HAP-1 (cell line): Measurements from ENCODE around the gene SUFU.
A peak's percentile ranks its signal among the peaks of the same experiment; 100 is the strongest.

ENCODE experiments used
- DNase-seq, 2 experiments: peaks; one replicate each; pipeline ENCODE4 v3.0.0-alpha.2; 2016 to 2020; ENCODE audit warnings: low spot score in 2 of 2
- H3K27me3 ChIP-seq: fragments of 250-450 bp; sonication (Bioruptor Pico); 2 replicates; pipeline ENCODE4 v1.5.1; 2020; ENCODE audit warnings: low read depth, mild to moderate bottlenecking, moderate library complexity
- H3K36me3 ChIP-seq: fragments of 250-450 bp; sonication (Bioruptor Pico); replicated peaks from 2 replicates; pipeline ENCODE4 v1.5.1; 2020; ENCODE audit warnings: mild to moderate bottlenecking
- H3K4me1 ChIP-seq: fragments of 250-450 bp; sonication (Bioruptor Pico); 2 replicates; pipeline ENCODE4 v1.5.1; 2020; ENCODE audit warnings: mild to moderate bottlenecking
- H3K4me3 ChIP-seq: fragments of 250-450 bp; sonication (Bioruptor Pico); 2 replicates; pipeline ENCODE4 v1.5.1; 2020; ENCODE audit warnings: mild to moderate bottlenecking, moderate library complexity
- H3K9me3 ChIP-seq: fragments of 250-450 bp; sonication (Bioruptor Pico); 2 replicates; pipeline ENCODE4 v1.5.1; 2020; ENCODE audit warnings: mild to moderate bottlenecking, moderate library complexity
- in situ Hi-C: fragments of 300-500 bp; cut with MboI; formaldehyde crosslinking; loops from 3 replicates; pipeline ENCODE4 v1.14.3; 2020; ENCODE audit warnings: low sequenced_read_pairs, inconsistent platforms, mixed read lengths

The SUFU gene

GRCh38 chr10:102670065-102670670 lies 166.4 kb downstream of the SUFU start:
- Histone ChIP-seq H3K4me3 (no peak overlapping the region), H3K27me3 (no peaks in the 10 kb centered on the region), H3K9me3 (no peaks in the 10 kb centered on the region), H3K36me3 (no peaks in the 10 kb centered on the region), H3K4me1 (peaks cover 16% of the 10 kb centered on the region)
- DNase-seq, result no peak
- in situ Hi-C loops, result no loop called here

- Histone ChIP-seq H3K4me3 (no peak overlapping the region), H3K9me3 (no peaks in the 10 kb centered on the region), H3K27me3 (no peaks in the 10 kb centered on the region), H3K4me1 (peaks cover 22% of the 10 kb centered on the region), H3K36me3 (no peaks in the 10 kb centered on the region)
- in situ Hi-C loops, result no loop called here
- DNase-seq, result no peak
Observed at GRCh38 chr10:102670871-102671434, 167.2 kb downstream of the SUFU start.

- Histone ChIP-seq H3K9me3 (no peaks in the 10 kb centered on the region), H3K27me3 (no peaks in the 10 kb centered on the region), H3K4me3 (no peak overlapping the region), H3K4me1 (peaks cover 39% of the 10 kb centered on the region), H3K36me3 (no peaks in the 10 kb centered on the region)
- DNase-seq, result no peak
- in situ Hi-C loops, result no loop called here
Observed at GRCh38 chr10:102673236-102673818, 169.6 kb downstream of the SUFU start.

GRCh38 chr10:102673819-102674511 lies 170.2 kb downstream of the SUFU start:
- DNase-seq, result peak; percentile 46 to 66
- H3K4me3 ChIP-seq, result no peak overlapping the region
- in situ Hi-C loops, result no loop called here
- H3K27me3 ChIP-seq, result no peaks in the 10 kb centered on the region
- H3K36me3 ChIP-seq, result no peaks in the 10 kb centered on the region
- no peaks in the 10 kb centered on the region for H3K9me3 ChIP-seq
- H3K4me1 ChIP-seq, result peaks cover 45% of the 10 kb centered on the region

GRCh38 chr10:102674566-102674965 lies 170.8 kb downstream of the SUFU start:
- Histone ChIP-seq H3K9me3 (no peaks in the 10 kb centered on the region), H3K36me3 (no peaks in the 10 kb centered on the region), H3K27me3 (no peaks in the 10 kb centered on the region), H3K4me1 (peaks cover 50% of the 10 kb centered on the region), H3K4me3 (no peak overlapping the region)
- in situ Hi-C loops, result no loop called here
- no peak for DNase-seq

GRCh38 chr10:102675011-102675665 lies 171.4 kb downstream of the SUFU start:
- in situ Hi-C loops, result no loop called here
- H3K36me3 ChIP-seq, result no peaks in the 10 kb centered on the region
- peaks cover 50% of the 10 kb centered on the region for H3K4me1 ChIP-seq
- DNase-seq, result peak in 1 of 2 experiments; percentile 42
- no peaks in the 10 kb centered on the region for H3K9me3 ChIP-seq
- no peak overlapping the region for H3K4me3 ChIP-seq
- H3K27me3 ChIP-seq, result no peaks in the 10 kb centered on the region

- H3K36me3 ChIP-seq, result no peaks in the 10 kb centered on the region
- peaks cover 50% of the 10 kb centered on the region for H3K4me1 ChIP-seq
- H3K4me3 ChIP-seq, result no peak overlapping the region
- H3K27me3 ChIP-seq, result no peaks in the 10 kb centered on the region
- no peaks in the 10 kb centered on the region for H3K9me3 ChIP-seq
- in situ Hi-C loops, result no loop called here
- peak; percentile 42 to 59 for DNase-seq
Observed at GRCh38 chr10:102675666-102676533, 172.1 kb downstream of the SUFU start.

- no peak overlapping the region for H3K4me3 ChIP-seq
- DNase-seq, result no peak
- in situ Hi-C loops, result no loop called here
- H3K4me1 ChIP-seq, result peaks cover 50% of the 10 kb centered on the region
- H3K36me3 ChIP-seq, result peaks cover 3% of the 10 kb centered on the region
- H3K9me3 ChIP-seq, result no peaks in the 10 kb centered on the region
- H3K27me3 ChIP-seq, result no peaks in the 10 kb centered on the region
Observed at GRCh38 chr10:102676534-102677315, 173.0 kb downstream of the SUFU start.

- Histone ChIP-seq H3K27me3 (no peaks in the 10 kb centered on the region), H3K36me3 (peaks cover 5% of the 10 kb centered on the region), H3K4me3 (no peak overlapping the region), H3K9me3 (no peaks in the 10 kb centered on the region), H3K4me1 (peaks cover 50% of the 10 kb centered on the region)
- in situ Hi-C loops, result no loop called here
- DNase-seq, result no peak
Observed at GRCh38 chr10:102677331-102678067, 173.7 kb downstream of the SUFU start.

GRCh38 chr10:102678068-102678400 lies 174.3 kb downstream of the SUFU start:
- no peak for DNase-seq
- Histone ChIP-seq H3K4me3 (no peak overlapping the region), H3K36me3 (peaks cover 5% of the 10 kb centered on the region), H3K4me1 (peaks cover 50% of the 10 kb centered on the region), H3K9me3 (no peaks in the 10 kb centered on the region), H3K27me3 (no peaks in the 10 kb centered on the region)
- in situ Hi-C loops, result no loop called here

GRCh38 chr10:102678842-102679289 lies 175.1 kb downstream of the SUFU start:
- H3K4me3 ChIP-seq, result no peak overlapping the region
- peak; percentile 68 to 88 for DNase-seq
- peaks cover 5% of the 10 kb centered on the region for H3K36me3 ChIP-seq
- peaks cover 47% of the 10 kb centered on the region for H3K4me1 ChIP-seq
- no peaks in the 10 kb centered on the region for H3K27me3 ChIP-seq
- H3K9me3 ChIP-seq, result no peaks in the 10 kb centered on the region
- in situ Hi-C loops, result no loop called here

- Histone ChIP-seq H3K4me3 (no peak overlapping the region), H3K4me1 (peaks cover 39% of the 10 kb centered on the region), H3K27me3 (no peaks in the 10 kb centered on the region), H3K9me3 (no peaks in the 10 kb centered on the region), H3K36me3 (peaks cover 5% of the 10 kb centered on the region)
- no peak for DNase-seq
- in situ Hi-C loops, result no loop called here
Observed at GRCh38 chr10:102679596-102679995, 175.8 kb downstream of the SUFU start.
